Gastroesophageal sphincter (tissue), 3 donors: ENCODE data around the gene SOX4.

ENCODE experiments used
- POLR2A ChIP-seq, 2 donors: fragments of 450-650 bp; IDR thresholded peaks; one replicate each; pipeline ENCODE4 v1.6.1; 2017; ENCODE audit warnings: antibody characterized with exemption in 2 of 2, mild to moderate bottlenecking in 2 of 2, moderate library complexity in 1 of 2
- POLR2AphosphoS5 ChIP-seq: sonication (generic); formaldehyde crosslinking; IDR thresholded peaks from one replicate; pipeline ENCODE4 v1.6.1; 2017; ENCODE audit warnings: antibody characterized with exemption
- TF ChIP-seq, protein P1 (sequence below), 4 experiments: fragments of 200-600 bp in 2 of 4; fragments of 450-650 bp in 2 of 4; sonication (generic) in 1 of 4; IDR thresholded peaks; one replicate each; pipeline ENCODE4 v1.5.1; 2017 to 2019; ENCODE audit warnings: antibody characterized with exemption in 4 of 4, mild to moderate bottlenecking in 2 of 4, moderate library complexity in 2 of 4

GRCh38 chr6:21589352-21590345 is 3.9 kb upstream of the SOX4 start:
- TF ChIP-seq POLR2AphosphoS5 (no peak), POLR2A (IDR thresholded peaks at IDR 0.05) (no peak)
- TF ChIP-seq, protein P1, sequence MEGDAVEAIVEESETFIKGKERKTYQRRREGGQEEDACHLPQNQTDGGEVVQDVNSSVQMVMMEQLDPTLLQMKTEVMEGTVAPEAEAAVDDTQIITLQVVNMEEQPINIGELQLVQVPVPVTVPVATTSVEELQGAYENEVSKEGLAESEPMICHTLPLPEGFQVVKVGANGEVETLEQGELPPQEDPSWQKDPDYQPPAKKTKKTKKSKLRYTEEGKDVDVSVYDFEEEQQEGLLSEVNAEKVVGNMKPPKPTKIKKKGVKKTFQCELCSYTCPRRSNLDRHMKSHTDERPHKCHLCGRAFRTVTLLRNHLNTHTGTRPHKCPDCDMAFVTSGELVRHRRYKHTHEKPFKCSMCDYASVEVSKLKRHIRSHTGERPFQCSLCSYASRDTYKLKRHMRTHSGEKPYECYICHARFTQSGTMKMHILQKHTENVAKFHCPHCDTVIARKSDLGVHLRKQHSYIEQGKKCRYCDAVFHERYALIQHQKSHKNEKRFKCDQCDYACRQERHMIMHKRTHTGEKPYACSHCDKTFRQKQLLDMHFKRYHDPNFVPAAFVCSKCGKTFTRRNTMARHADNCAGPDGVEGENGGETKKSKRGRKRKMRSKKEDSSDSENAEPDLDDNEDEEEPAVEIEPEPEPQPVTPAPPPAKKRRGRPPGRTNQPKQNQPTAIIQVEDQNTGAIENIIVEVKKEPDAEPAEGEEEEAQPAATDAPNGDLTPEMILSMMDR (IDR thresholded peaks at IDR 0.05), result peak; percentile 77 to 98 (median 80)
